Kidney epithelial cell (primary cell): ENCODE data around the gene BEND7. TPM values are rescaled to one million over a fixed set of nuclear protein-coding genes. Genes with fewer than 3 reads are reported as not detected.

Source experiments
- DNase-seq: peaks from one replicate; pipeline ENCODE4 v3.0.0-alpha.2; 2010; ENCODE audit warnings: low read depth
- H3K27me3 ChIP-seq: 2 replicates; pipeline ENCODE4 v1.6.0; 2011; ENCODE audit warnings: low read length; ENCODE audit not compliant: control insufficient read depth, insufficient read depth
- H3K36me3 ChIP-seq: 2 replicates; pipeline ENCODE4 v1.5.1; 2011; ENCODE audit warnings: low read length; ENCODE audit not compliant: control insufficient read depth, insufficient read depth
- H3K4me3 ChIP-seq: 2 replicates; pipeline ENCODE4 v1.5.1; 2011; ENCODE audit warnings: low read depth, mild to moderate bottlenecking, control low read depth, low read length
- total RNA-seq: library from RNA; depleted of rRNA; stranded (reverse); fragments of >200 nt; gene quantifications from 2 replicates; pipeline ENCODE4 v1.2.3, GENCODE V29; 2015
- TF ChIP-seq, protein P1 (sequence below): IDR thresholded peaks from 2 replicates; pipeline ENCODE4 v1.5.1; 2011; ENCODE audit warnings: mild to moderate bottlenecking, moderate library complexity, low read length, control low read depth, inconsistent platforms; ENCODE audit not compliant: insufficient read depth, poor library complexity, severe bottlenecking

Gene BEND7
- total RNA-seq, 1 donor from 2014 or later = 31.5 TPM

DNA sequence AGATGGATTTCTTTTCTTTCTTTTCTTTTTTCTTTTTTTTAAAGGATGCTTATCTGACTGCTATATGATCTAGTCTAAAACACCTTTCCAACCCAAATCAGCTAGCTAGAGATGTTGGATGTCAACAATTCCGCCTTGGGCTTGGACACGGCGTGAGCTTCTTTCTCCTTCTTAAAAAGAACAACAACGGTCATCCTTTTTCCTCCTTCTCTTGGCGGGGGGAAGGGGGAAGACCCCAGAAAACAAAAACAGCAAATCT lies 1.0 kb downstream of the BEND7 start:
- Histone ChIP-seq H3K36me3 (no peaks in the 10 kb centered on the region), H3K27me3 (no peaks in the 10 kb centered on the region), H3K4me3 (peak overlapping the region; percentile 71)
- TF ChIP-seq, protein P1, sequence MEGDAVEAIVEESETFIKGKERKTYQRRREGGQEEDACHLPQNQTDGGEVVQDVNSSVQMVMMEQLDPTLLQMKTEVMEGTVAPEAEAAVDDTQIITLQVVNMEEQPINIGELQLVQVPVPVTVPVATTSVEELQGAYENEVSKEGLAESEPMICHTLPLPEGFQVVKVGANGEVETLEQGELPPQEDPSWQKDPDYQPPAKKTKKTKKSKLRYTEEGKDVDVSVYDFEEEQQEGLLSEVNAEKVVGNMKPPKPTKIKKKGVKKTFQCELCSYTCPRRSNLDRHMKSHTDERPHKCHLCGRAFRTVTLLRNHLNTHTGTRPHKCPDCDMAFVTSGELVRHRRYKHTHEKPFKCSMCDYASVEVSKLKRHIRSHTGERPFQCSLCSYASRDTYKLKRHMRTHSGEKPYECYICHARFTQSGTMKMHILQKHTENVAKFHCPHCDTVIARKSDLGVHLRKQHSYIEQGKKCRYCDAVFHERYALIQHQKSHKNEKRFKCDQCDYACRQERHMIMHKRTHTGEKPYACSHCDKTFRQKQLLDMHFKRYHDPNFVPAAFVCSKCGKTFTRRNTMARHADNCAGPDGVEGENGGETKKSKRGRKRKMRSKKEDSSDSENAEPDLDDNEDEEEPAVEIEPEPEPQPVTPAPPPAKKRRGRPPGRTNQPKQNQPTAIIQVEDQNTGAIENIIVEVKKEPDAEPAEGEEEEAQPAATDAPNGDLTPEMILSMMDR = no peak
- DNase-seq = no peak

DNA sequence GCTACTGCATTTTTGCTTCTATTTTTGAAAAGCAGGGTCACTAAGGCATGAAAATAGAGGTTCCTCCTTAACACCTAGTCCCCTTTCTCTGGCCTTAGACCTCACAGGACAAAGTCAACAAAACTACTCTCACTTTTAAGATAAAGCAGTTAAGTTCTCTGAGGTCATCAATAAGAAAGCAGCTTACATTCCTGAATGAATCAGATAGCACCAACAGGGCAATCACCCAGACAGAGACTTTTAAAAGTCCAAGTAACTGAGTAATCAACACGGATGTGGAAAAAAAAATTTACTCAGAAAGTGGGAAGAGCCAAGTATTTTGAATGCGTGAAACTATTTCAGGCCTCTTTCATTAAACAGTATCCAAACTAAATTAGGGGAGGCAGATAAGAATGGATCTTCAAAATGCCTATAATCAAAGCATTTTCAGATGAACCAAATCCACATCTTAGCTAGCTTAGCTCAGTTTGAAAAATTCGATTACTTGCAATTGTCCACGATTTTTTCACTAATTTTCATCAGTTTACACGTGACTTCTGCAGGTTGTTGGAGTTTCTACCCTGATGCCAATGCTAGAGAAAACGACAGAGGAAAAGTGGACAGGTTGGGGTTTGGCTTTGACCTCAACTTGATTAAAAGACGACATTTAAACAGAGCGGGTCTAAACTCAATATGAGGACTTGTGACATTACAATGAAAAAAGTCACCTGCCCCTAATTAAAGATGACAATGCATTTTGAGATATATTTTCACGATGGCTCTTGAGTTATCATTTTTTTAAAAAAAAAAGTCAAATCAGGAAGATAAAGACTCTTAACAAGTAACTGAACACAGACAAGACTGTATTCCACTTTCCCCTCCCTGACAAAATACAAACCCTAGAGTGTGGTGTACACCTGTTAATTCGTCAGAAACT lies 1.6 kb downstream of the BEND7 start:
- TF ChIP-seq, protein P1 = no peak
- Histone ChIP-seq H3K4me3 (peak overlapping the region; percentile 71), H3K27me3 (no peaks in the 10 kb centered on the region), H3K36me3 (no peaks in the 10 kb centered on the region)
- DNase-seq = peak; percentile 81

DNA sequence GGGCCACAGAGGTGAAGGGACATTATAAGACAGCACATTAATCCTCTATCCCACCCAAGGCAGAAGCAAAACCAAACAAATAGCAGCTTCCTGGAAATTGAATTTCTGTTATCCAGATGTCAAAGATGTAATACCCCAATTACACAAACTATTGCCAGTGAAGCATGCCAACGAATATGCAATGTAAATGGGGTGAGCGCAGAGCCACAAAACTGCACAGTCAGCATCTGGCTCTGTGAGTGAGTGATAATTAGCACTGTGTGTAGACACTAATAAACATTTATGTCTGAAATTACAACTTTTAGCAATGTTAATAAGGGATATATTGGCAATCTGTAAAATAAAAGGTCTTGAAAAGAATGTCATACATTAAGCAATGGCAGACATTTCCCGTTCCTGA lies 3.2 kb downstream of the BEND7 start:
- TF ChIP-seq, protein P1 = no peak
- no peak for DNase-seq
- Histone ChIP-seq H3K4me3 (no peak overlapping the region), H3K27me3 (no peaks in the 10 kb centered on the region), H3K36me3 (no peaks in the 10 kb centered on the region)

DNA sequence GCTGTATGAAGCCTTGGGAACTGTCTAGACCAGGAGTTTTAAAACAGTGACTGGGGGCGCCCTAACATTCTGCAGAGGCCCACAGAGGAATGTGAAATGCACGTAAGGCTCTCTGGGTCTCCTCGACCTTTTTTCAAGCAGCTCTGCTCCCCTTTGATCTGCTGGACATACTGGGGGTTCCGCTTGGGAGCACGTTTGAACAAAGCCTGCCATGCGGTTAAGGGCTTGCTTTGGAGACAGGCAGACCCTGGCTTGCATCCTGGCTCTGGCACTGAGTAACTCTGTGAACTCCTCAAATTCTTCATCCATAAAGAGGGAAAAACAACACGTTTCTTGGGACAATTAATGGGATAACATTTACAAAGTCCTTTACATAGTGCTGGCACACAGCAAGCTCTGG lies 7.8 kb downstream of the BEND7 start:
- Histone ChIP-seq H3K4me3 (no peak overlapping the region), H3K36me3 (no peaks in the 10 kb centered on the region), H3K27me3 (no peaks in the 10 kb centered on the region)
- TF ChIP-seq, protein P1 = no peak
- no peak for DNase-seq

DNA sequence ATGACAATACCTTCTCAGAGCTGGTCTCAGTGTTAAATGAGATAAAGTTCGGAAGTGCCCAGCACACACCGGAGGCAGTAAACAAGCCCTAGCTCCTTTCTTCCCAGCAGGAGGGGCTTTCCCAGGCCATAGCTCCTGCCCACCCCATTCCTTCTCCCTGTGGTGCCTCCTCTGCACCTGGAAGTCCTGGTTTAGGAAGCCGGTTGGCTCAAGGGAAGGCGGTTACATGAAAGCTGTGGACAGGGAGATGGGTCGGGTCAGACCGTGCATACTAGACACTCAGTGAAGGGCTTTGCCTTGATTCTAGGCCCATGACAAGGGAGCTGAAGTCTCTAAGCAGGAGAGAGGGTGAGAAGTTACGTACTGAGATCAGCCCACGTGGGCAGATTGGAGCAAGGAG lies 8.6 kb downstream of the BEND7 start:
- TF ChIP-seq, protein P1 = no peak

DNA sequence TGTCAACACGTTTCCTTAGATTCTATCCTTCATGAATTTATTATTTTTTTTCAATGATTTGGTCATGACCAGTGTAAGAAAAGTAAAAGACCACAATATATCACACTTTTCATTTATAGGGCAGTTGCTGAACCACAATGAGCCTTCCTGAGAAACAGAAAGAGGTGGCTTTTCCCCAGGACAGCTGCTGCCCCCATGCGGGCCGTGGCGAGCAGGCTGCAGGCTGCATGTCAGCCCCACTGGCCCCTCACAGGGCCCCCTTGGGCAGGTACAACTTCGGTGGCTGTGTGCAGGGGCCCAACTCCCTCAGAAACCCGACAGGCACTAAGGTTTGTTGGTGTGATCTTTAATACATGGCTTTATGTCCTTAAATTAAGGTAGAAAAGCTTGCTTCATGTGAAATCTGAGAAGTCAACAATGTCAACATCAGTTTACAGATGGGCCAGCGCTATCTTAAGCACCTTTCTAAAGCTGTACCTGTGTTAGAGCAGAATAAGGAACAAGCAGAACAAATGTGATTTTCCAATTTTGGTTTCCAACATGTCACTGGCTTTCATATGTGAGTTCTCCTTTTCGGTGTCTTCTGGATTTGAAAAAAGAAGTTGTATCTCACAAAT lies 10.6 kb downstream of the BEND7 start:
- TF ChIP-seq, protein P1 = peak; percentile 58
- no peak overlapping the region for H3K4me3 ChIP-seq
- no peaks in the 10 kb centered on the region for H3K27me3 ChIP-seq
- DNase-seq = no peak
- no peaks in the 10 kb centered on the region for H3K36me3 ChIP-seq

More for the DNA sequence above, 8.6 kb downstream of the BEND7 start:
- H3K4me3 ChIP-seq = no peak overlapping the region
- H3K27me3 ChIP-seq = no peaks in the 10 kb centered on the region
- no peaks in the 10 kb centered on the region for H3K36me3 ChIP-seq
- no peak for DNase-seq
